Glutamatergic neuron (in vitro differentiated cells): ENCODE data around the gene ITFG1. TPM values are rescaled to one million over a fixed set of nuclear protein-coding genes. Genes with fewer than 3 reads are reported as not detected.

Experiments used
- DNase-seq: peaks from one replicate; pipeline ENCODE4 v3.0.0; 2022
- H3K27ac Mint-ChIP-seq: one replicate; pipeline ENCODE4 v1.8.0; 2020; ENCODE audit warnings: mild to moderate bottlenecking, mixed read lengths, inconsistent platforms; ENCODE audit not compliant: unreplicated experiment
- H3K27me3 Mint-ChIP-seq: one replicate; pipeline ENCODE4 v1.8.0; 2020; ENCODE audit warnings: mild to moderate bottlenecking, moderate library complexity, mixed read lengths, inconsistent platforms; ENCODE audit not compliant: unreplicated experiment
- H3K36me3 Mint-ChIP-seq: one replicate; pipeline ENCODE4 v1.8.0; 2020; ENCODE audit warnings: mild to moderate bottlenecking, mixed read lengths, inconsistent platforms; ENCODE audit not compliant: unreplicated experiment
- H3K4me1 Mint-ChIP-seq: one replicate; pipeline ENCODE4 v1.8.0; 2020; ENCODE audit warnings: mild to moderate bottlenecking, low read depth, mixed read lengths, inconsistent platforms; ENCODE audit not compliant: unreplicated experiment
- H3K4me3 Mint-ChIP-seq: one replicate; pipeline ENCODE4 v1.8.0; 2020; ENCODE audit warnings: mild to moderate bottlenecking, mixed read lengths, inconsistent platforms; ENCODE audit not compliant: unreplicated experiment
- H3K9me3 Mint-ChIP-seq: one replicate; pipeline ENCODE4 v1.8.0; 2020; ENCODE audit warnings: mild to moderate bottlenecking, moderate library complexity, mixed read lengths, inconsistent platforms; ENCODE audit not compliant: unreplicated experiment
- total RNA-seq: library from RNA; stranded (reverse); fragmentation: NEBNext Ultra II Directional; extraction: Animal tissue kit (Norgen Biotek cat#: 25700); gene quantifications from one replicate; pipeline ENCODE4 v1.2.1, GENCODE V29; 2021; ENCODE audit not compliant: unreplicated experiment
- TF ChIP-seq, protein P1 (sequence below): fragments of 200-600 bp; sonication (generic); IDR thresholded peaks from one replicate; pipeline ENCODE4 v1.5.0; 2021; ENCODE audit not compliant: partially characterized antibody, unreplicated experiment

The ITFG1 gene
- total RNA-seq, 1 donor from 2014 or later = 68.7 TPM

GRCh38 chr16:47492036-47492427 lies 31.2 kb upstream of the ITFG1 start:
- Mint-ChIP-seq H3K4me3 (no peak overlapping the region), H3K27me3 (no peaks in the 10 kb centered on the region), H3K27ac (no peak overlapping the region), H3K9me3 (no peaks in the 10 kb centered on the region), H3K4me1 (peaks cover 9% of the 10 kb centered on the region), H3K36me3 (peaks cover 6% of the 10 kb centered on the region)
- TF ChIP-seq, protein P1, sequence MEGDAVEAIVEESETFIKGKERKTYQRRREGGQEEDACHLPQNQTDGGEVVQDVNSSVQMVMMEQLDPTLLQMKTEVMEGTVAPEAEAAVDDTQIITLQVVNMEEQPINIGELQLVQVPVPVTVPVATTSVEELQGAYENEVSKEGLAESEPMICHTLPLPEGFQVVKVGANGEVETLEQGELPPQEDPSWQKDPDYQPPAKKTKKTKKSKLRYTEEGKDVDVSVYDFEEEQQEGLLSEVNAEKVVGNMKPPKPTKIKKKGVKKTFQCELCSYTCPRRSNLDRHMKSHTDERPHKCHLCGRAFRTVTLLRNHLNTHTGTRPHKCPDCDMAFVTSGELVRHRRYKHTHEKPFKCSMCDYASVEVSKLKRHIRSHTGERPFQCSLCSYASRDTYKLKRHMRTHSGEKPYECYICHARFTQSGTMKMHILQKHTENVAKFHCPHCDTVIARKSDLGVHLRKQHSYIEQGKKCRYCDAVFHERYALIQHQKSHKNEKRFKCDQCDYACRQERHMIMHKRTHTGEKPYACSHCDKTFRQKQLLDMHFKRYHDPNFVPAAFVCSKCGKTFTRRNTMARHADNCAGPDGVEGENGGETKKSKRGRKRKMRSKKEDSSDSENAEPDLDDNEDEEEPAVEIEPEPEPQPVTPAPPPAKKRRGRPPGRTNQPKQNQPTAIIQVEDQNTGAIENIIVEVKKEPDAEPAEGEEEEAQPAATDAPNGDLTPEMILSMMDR = no peak
- no peak for DNase-seq

GRCh38 chr16:47490471-47490870 lies 29.6 kb upstream of the ITFG1 start:
- DNase-seq = no peak
- no peaks in the 10 kb centered on the region for H3K27me3 Mint-ChIP-seq
- no peak overlapping the region for H3K27ac Mint-ChIP-seq
- H3K9me3 Mint-ChIP-seq = no peaks in the 10 kb centered on the region
- TF ChIP-seq, protein P1 = no peak
- peaks cover 6% of the 10 kb centered on the region for H3K36me3 Mint-ChIP-seq
- H3K4me3 Mint-ChIP-seq = no peak overlapping the region
- peaks cover 9% of the 10 kb centered on the region for H3K4me1 Mint-ChIP-seq

DNA sequence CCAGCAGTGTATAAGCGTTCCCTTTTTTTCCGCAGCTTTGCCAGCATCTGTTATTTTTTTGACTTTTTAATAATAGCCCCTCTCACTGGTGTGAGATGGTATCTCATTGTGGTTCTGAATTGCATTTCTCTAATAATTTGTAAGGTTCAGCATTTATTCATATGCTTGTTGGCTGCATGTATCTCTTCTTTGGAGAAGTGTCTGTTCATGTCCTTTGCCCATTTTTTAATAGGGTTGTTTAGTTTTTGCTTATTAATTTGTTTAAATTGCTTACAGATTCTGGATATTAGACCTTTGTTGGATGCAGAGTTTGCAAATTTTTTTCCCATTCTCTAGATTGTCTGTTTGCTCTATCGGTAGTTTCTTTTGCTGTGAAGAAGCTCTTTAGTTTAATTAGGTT lies 27.2 kb upstream of the ITFG1 start:
- Mint-ChIP-seq H3K4me1 (peaks cover 5% of the 10 kb centered on the region), H3K4me3 (no peak overlapping the region), H3K27ac (no peak overlapping the region), H3K36me3 (peaks cover 6% of the 10 kb centered on the region), H3K9me3 (no peaks in the 10 kb centered on the region), H3K27me3 (no peaks in the 10 kb centered on the region)
- TF ChIP-seq, protein P1 = no peak
- DNase-seq = no peak

GRCh38 chr16:47486856-47487255 lies 26.0 kb upstream of the ITFG1 start:
- no peak overlapping the region for H3K27ac Mint-ChIP-seq
- H3K27me3 Mint-ChIP-seq = no peaks in the 10 kb centered on the region
- H3K9me3 Mint-ChIP-seq = no peaks in the 10 kb centered on the region
- no peaks in the 10 kb centered on the region for H3K4me1 Mint-ChIP-seq
- no peak for DNase-seq
- H3K36me3 Mint-ChIP-seq = peaks cover 6% of the 10 kb centered on the region
- TF ChIP-seq, protein P1 = no peak
- no peak overlapping the region for H3K4me3 Mint-ChIP-seq

DNA sequence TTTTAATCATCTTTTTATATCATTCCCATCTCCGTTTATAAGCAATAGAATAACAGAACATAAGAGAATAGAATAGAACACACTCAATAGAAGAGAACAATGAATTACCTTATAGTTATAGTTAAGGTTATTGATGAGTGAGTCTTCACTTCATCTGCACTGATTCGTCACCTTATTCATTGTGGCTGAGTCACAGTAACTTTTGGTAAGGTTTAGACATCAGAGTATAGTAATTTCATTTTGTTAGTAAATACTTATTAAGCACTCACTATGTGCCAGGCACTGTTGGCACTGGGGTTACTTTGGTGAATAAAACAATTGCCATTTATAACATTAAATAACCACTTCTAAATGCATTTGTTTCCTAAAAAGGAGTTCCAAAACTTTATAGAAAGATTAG lies 22.8 kb upstream of the ITFG1 start:
- H3K4me3 Mint-ChIP-seq = no peak overlapping the region
- DNase-seq = no peak
- H3K36me3 Mint-ChIP-seq = no peaks in the 10 kb centered on the region

More for the DNA sequence above, 22.8 kb upstream of the ITFG1 start:
- Mint-ChIP-seq H3K9me3 (no peaks in the 10 kb centered on the region), H3K27me3 (peaks cover 3% of the 10 kb centered on the region), H3K4me1 (no peaks in the 10 kb centered on the region), H3K27ac (no peak overlapping the region)
- TF ChIP-seq, protein P1 = no peak
